Stimulated activated CD8-positive, alpha-beta memory T cell treated with anti-CD3 and anti-CD28 coated beads, Interleukin-12 subunit alpha, Interleukin-12 subunit beta, amount 100 ng/mL, for 24 hours (primary cell): ENCODE measurements around the gene KCTD13.
"Not testable (repeated sequence)": the region's sequence is repeated elsewhere in the genome, so short reads cannot be mapped to it uniquely, and the experiment has no call there.

Experiments used
- DNase-seq: peaks from one replicate; pipeline ENCODE4 v3.0.0-alpha.2; 2020; ENCODE audit errors: extremely low read depth

The KCTD13 gene

DNA sequence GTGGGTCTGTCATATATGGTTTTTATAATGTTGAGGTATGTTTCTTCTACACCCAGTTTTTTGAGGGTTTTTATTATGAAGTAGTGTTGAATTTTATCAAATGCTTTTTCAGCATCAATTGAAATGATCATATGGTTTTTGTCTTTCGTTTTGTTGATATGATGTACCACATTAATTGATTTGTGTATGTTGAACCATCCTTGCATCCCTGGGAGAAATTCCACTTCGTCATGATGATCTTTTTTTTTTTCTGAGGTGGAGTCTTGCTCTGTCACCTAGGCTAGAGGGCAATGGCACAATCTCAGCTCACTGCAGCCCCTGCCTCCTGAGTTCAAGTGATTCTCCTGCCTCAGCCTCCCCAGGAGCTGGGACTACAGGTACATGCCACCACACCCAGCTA, 21.9 kb upstream of the KCTD13 start:
- DNase-seq: no peak

DNA sequence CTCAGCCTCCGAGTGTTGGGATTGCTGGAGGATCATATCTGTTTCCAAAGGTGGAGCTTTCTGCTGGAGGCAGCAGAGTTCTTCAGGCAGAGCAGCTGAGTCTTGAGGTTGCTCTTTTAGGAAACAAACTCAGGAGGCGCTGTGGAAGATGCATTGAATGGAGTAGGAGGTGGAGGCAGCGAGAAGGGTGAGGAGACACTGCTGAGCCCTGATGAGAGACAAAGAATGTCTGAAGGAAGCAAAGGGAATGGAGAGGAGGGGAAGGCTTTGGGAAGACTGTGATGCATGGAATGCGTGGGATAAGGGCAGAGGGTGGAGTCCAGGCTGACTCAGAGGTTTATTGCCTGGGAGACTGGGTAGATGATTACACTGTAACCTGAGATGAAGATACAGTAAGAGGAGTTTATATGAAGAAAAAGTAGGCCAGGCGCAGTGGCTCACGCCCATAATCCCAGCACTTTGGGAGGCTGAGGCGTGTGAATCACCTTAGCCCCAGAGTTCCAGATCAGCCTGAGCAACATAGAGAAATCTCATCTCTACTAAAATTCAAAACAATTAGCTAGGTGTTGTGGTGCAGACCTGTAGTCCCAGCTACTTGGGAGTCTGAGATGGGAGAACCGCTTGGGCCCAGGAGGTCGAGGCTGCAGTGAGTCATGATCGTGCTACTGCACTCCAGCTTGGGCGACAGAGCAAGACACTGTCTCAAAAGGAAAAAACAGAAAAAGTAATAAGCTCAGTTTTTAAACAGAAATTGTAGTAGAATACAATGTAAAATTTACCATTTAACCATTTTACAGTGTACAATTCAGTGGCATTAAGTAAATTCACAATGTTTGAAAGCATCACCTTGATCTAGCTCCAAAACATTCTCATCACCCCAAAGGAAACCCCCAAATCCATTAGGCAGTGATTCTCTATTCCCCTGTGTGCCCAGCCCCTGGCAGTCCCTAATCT, 18.1 kb upstream of the KCTD13 start:
- no peak for DNase-seq

DNA sequence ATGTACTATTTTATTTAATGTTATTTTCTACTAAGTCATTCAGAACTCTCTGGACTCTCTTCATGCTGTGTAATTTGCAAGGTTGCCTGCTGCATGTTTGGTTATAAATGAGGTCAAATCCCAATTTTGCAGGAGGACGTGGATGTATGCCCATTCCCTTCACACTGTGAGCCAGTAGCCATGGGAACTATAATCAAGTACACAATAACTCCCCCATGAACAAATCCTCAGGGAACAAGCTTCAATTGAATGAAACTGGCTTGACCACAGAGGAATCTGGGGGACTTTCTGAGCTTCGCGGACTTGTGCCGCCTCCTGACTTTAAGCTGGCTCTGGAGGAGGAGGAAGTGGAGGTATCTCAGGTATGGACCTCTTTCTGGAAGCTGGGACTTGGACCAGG, 14.6 kb upstream of the KCTD13 start:
- DNase-seq: no peak

DNA sequence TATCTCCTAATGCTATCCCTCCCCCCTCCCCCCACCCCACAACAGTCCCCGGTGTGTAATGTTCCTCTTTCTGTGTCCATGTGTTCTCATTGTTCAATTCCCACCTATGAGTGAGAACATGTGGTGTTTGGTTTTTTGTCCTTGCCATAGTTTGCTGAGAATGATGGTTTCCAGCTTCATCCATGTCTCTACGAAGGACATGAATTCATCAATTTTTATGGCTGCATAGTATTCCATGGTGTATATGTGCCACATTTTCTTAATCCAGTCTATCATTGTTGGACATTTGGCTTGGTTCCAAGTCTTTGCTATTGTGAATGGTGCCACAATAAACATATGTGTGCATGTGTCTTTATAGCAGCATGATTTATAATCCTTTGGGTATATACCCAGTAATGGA, 5.7 kb upstream of the KCTD13 start:
- not testable (repeated sequence) for DNase-seq

DNA sequence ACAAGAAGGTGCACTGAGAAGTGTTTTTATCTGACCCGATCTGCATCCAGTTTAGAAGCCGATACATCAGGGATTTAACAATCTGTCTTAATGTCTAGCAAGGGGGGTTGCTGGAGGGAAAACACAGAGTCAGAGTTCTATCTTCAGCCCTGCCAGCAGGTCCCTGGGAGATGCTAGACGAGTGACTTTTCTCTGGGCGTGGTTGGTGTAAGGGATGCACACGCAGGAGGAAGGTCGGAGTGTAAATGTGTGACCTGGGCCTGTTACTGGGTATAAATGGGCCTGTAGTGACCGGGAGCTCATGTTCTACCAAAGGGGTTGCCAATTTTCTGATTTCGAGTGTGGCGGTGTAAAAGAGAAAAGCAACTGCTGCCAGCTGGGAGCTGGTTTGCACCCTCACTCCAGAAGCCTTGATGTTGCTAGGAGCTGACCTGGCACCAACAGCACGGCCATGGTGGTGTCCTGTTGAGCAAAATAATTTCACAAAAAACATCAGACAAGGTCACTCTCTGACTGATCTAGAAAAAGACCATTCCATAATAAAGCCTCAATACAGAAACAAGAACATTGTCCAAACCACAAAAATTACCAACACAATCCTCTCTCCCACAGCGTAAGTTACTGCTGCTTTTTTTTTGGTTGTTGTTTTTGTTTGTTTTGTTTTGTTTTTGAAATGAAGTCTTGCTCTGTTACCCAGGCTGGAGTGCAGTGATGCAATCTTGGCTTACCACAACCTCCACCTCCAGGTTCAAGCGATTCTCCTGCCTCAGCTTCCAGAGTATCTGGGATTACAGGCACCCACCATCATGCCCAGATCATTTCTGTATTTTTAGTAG, 1.3 kb upstream of the KCTD13 start:
- no peak for DNase-seq

DNA sequence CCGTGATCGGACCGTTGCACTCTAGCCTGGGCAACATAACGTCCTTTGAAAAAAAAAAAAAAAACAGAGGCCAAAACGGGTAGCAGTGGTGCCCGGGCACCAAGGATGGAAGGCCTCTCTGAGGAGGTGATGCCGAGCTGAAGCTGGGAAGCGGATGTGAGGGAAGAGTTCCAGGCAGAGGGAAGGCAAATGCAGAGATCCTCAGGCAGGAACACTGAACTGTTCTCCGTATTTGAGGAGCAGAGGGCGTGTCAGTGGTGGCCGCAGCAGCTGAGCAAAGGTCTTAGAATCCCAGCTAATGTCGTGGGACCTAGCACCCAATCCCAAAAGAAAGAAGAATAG, 656 bp upstream of the KCTD13 start:
- no peak for DNase-seq

DNA sequence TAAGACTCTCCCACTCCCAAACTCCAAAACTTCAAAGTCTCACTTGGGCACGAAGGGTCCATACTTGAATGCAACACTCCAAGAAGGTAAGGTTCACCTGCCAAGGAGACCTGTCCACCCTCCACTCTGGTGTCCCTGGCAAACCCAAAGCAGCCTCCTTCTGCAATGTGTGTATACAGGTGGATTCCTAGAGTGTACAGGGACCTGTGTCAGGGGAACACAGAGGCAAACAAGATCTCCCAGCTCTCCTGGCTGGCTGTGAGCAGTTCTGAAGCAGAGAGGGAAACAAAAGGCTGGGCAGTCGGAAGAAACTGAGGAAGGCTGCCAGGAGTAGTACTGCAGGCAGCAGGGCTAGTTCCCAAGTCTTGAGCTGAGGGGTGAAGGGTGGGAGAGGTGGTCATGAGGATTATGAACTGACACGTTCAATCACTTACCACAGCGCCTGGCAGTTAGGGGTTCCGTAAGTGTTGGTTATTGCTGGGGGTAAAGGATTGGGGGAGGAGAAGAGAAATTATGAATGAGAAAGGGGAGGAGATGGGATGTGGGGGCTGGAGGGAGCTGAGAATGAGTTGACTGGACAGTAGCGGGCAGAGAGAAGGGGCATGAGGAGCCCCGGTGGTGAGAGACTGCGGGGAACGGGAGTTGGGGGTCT, 795 bp downstream of the KCTD13 start:
- DNase-seq: no peak

DNA sequence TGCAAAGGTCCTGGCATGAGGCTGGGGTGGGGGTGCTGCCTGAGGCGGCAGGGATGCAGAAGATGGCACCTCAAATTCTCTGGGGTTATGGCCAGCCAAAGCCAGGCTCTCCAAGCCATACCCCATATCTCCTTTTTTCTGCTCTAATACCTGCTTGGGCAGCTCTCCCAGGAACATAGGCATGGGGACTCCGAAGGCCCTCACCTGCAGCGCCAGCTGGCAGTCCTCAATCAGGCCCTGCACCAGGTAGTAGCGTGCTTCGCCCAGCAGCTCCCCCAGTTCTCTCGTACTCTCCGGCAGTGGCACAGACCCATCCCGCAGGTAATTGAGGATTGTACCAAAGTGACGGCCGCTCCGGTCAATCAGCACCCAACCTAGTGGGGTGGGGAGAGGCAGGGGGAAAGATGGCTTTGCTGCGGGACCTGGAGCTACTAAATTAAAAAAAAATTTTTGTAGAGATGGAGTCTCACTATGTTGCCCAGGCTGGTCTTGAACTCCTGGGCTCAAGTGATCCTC, 3.0 kb downstream of the KCTD13 start:
- DNase-seq: no peak

DNA sequence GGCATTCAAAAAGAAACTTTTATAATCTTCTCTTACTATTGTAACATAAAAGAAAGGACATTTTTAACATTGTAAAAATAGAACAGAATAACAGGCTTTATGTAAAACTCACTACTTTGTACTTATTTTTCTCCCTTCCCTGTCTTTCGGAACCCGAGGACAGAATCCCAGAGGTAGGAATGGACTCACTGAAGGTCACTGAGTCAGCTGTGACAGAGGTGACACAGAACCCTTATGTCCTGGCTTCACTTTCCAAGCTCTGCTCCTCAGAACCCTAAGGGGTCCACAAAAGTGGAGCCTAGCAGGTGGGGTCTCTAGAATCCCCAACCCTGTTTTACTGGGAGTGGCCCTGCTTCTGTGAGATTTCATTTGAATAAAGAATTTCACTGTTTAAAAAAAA, 3.7 kb downstream of the KCTD13 start:
- DNase-seq: no peak

DNA sequence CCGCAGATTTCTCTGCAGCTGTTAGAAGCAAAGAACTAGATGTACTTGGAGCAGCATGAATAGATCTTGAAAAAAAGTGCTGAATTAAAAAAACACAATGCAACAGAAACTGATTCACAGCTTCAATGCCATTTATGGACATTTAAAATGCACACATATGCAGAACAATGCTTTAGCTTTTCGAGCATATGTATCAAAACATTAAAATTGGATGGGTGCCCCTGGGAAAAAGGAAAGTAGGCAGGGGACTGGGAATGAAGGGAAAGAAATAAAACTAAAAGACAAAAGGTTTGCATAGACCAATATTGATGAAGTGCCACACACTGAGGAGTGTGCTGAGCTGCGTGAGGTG, 5.0 kb downstream of the KCTD13 start:
- no peak for DNase-seq

DNA sequence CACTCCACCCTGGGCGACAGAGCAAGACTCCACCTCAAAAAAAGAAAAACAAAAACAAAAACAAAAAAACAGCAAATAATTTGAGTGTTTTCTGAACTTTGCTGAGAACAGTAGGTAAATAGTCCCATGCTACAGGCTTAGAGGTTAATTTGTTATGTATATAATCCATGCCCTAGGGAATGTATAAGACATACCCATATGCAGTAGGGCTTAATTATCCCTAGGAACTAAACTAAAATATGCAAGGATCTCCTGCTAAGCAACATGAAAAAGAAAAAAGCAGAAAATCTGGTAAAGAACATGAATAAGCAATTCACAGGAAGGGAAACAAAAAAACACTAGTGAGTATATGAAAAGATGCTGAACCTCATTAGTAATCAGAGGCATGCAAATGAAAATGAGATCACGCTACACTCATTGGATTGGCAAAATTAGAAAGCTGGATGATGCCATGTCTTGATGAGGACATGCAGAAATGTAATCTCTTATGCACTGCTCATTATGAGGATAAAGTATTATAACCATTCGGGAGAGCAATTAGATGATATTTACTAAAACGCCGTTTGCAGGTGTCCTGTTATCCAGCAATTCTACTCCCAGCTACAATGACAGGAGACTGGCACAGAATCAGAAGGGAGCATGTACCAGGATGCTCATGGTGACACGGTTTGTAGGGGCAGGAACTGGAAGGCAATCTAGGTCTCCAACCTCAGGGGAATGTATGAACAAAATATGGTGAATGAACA, 5.6 kb downstream of the KCTD13 start:
- DNase-seq: no peak

DNA sequence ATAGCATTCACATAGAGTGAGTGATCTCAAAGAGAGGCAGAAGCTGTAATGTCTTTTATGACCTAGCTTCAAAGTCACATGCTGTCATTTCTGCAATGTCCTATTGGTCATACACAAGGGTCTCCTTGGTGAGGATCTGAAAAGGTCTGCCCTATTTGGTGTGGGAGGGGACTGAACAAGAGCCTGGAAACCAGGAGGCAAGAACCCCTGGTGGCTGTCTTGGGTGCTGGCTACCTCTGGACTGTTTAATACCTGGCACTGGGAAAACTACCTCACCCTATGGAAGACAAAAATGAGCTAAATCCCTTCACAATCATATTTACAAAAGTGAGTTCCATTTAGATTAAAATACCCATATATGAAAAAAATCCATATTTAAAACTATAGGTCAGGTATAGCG, 9.0 kb downstream of the KCTD13 start:
- DNase-seq: no peak

DNA sequence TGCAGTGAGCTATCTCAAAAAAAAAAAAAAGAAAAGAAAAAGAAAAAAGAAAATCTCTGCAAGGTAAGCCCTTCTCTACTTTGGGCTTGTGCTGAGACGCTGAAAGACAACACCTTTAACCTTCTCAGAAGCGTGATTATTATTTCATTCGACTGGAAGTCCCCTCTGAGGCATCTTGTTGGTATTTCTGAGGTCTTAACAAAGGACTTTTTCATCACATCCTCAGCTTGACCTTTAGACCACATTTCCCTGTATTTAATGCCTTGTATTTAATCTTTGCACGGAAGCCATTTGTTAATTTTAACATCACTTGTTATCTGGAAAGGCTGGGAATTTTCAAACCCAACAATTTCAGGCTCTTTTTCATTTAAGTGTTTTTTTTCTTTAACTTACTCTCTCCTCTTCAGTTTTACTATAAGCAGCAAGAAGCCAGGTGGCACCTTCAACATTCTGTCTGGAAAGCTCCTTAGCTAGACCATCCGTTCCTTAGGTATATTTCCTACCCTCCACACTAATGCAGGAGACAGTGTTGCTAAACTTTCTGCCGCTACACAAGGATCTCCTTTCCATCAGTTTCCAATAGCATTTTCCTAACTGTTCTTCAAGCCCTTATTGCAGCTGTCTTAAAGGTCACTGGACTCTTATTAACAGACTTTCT, 10.3 kb downstream of the KCTD13 start:
- DNase-seq: no peak

DNA sequence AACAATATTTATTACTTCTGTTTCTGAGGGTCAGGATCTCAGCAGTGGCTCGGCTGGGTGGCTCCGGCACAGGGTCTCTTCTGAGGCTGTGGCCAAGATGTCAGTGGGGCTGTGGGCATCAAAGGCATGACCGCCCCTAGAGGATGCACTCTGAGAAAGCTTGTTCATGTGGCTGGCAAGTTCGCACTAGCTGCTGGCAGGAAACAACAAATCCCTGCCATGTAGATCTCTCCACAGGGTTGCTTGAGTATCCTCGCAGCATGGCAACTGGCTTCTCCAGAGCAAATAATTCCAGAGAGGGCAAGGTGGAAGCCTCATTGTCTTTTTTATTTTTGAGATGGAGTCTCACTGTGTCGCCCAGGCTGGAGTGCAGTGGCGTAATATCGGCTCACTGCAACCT, 12.5 kb downstream of the KCTD13 start:
- no peak for DNase-seq

DNA sequence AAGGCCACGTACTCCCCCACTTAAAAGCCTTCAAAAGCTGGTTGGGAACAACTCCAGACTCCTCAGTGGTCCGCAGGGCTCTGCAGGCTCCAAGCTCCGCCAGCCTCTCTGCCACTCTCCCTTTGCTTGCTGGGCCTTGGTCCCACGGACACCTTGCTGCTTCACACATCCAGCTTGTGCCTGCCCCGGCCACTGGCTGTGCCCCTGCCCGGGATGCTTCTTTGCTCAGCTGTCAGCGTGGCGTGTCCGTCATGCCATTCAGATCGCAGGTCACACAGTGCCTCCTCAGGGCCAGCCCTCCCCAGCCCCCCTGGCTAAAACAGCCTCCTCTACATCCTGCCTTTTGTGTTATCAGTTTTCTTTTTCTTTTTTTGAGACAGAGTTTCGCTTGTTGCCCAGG, 13.9 kb downstream of the KCTD13 start:
- no peak for DNase-seq

DNA sequence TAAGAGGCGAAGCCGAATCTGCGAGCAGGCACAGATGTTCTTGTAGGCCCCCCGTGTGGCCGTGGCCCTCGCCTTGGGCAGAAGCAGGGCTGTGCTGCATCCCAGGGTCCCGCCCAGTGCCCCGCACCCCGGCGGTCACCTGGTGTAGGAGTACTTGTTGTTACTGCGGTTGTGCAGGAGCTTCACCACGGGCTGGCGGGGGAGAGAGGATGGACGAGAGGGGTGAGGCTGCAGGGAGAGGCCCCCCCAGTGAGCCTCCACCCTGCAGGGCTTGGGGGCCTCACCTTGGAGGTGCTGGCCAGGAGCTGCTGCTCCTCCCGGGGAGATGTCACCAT, 14.4 kb downstream of the KCTD13 start:
- no peak for DNase-seq

DNA sequence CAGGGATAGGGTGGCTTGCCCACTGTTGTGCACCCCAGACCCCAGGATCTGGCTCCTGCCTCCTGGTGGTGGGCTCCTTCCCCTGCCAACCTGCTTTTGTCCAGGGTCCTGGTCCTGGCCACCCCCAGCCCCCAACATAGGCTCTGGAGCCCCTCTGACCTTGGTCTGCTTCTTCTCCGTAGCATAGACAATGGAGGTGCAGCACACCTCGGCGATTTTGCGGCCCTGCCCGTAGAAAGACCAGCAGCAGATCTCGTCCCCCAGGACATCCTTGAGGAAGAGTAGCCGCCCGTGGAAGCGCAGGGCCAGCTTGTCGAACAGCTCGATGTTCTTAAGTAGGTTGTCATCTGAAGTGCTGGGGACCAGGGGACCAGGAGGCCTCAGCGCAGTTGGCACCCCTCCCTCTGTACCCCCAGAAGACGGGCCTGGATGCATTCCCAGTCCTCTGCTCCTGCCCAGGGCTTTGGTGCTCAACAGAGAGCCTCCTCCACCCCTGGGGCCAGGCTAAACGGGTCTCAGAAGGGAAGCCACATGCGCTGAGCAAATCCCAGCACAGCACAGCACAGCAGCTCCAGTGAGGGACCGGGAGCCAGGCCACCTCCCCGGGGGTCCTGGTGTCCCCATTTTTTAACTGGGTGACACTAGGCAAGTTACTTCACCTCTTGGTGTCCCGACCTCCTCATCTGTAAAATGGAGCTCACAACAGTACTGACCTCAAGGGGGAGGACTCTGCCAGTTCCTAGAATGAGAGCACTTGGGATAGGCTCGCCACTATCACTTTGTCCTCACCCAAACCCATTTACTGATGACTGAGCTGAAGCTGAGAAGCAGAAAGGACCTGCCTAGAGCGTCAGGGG, 15.0 kb downstream of the KCTD13 start:
- no peak for DNase-seq

DNA sequence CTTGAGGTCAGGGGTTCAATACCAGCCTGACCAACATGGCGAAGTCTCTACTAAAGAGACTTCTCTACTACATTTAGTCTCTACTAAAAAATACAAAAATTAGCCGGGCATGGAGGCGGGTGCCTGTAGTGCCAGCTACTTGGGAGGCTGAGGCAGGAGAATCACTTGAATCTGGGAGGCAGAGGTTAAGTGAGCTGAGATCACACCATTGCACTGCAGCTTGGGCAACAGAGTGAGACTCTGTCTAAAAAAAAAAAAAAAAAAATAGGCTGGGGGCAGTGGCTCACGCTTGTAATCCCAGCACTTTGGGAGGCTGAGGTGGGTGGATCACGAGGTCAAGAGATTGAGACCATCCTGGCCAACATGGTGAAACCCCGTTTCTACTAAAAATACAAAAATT, 16.2 kb downstream of the KCTD13 start:
- not testable (repeated sequence) for DNase-seq

DNA sequence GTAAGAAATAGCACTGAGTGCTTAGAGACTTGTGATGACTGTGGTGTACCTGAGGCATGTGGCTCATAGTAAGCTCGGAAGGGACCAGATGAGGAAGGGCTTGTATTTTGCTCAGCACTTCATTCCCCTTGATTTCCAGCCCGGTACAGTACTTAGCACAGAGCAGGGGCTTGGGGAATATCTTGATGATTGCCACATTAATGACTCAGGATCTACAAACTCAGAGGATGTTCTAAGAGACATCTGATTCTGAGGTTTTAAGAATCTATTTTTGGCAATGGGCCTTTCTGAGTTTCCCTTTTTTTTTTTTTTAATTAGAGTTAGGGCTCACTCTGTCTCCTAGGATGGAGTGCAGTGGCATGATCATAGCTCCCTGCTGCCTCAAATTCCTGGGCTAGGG, 16.6 kb downstream of the KCTD13 start:
- DNase-seq: no peak

DNA sequence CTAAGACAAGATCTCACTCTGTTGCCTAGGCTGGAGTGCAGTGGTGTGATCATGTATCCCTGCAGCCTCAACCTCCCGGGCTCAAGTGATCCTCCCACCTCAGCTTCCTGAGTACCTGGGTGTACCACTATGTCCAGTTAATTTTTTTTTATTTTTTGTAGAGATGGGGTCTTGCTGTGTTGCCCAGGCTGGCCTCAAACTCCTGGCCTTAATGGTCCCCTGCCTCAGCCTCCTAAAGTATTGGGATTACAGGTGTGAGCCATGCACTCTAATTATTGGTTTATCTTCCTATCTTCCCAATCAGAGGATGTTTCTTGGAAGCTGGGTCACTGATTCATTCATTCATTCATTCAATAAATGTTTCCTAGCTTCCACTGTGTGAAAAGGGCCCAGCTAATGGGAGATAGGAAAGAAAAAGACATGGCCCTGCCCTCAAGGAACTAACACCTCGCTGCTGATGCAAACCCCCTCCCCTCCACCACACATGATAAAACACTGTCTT, 17.3 kb downstream of the KCTD13 start:
- no peak for DNase-seq
